ENCODE results near the gene TSSC4.
A peak's percentile ranks its signal among the peaks of the same experiment; 100 is the strongest.

TSSC4 gene

DNA sequence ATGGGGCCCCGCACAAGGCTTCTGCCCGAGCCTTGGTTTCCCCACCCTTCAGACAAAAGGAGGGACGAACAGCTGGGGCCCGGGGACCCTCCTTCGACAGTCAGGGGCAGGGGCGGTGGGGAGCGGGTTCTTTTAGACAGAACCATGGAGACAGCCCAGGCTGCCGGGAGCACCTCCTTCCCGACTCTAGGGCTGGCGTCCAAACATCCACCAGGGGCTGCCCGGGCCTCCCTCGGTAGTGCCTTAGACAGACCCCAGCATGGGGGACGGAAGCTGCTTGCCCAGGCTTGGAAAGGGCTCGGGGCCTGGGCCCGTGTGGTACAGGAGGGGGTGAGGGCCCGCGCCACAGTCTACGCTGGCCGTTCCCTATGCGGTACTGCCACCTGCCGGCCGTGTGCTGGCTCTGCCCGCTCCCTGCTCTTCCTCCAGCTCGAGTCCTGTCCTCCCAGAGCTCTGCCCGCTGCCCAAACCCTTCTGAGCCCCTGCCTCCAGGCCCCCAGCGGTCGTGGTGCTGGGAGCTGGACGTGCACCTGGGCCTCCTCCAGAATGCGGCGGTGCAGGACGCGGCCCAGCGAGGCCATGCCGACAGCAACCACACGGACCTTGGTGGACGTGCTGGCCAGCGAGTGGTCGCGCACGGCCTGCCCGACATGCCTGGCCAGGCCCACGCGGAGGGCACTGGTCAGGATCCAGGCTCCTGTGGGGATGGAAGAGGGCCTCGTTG, 20.1 kb downstream of the TSSC4 start:
- peak; percentile 60 for DNase-seq

DNA sequence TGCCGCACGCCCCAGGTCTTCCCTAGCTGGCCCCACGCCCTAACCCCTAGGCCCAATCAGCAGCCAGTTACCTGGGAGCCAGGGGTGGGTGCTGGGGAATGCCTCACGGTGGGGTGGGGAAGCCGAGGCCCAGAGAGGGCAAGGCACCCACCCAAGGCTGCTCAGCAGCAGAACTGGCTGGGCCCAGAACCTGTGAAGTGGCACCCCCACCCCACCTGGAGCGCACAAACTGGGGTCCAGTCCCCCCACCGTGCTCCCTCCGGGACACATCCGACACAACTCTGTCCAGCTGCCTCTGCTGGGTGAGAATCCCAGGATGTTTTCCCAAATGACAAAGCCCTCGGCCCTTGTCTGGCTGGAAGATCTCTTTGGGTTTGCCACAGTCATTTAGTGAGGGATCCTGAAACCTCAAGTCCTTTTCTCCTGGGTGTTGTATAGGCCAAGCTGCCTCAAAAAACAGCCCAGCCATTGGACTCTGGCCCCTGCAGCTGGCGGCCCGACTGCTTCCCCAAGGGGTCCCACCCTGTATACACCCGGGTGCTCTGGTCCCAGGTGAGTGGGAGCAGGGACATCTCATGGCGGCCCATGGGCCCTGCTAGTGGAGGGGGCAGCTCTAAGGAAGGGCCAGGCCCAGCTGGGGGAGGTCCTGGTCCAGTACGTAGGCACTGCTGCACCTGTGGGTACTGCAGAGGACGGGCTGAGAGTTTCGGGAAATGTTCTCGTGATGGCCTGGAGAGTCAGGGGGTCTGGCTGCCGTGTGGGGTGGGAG, 20.9 kb downstream of the TSSC4 start:
- DNase-seq: no peak

DNA sequence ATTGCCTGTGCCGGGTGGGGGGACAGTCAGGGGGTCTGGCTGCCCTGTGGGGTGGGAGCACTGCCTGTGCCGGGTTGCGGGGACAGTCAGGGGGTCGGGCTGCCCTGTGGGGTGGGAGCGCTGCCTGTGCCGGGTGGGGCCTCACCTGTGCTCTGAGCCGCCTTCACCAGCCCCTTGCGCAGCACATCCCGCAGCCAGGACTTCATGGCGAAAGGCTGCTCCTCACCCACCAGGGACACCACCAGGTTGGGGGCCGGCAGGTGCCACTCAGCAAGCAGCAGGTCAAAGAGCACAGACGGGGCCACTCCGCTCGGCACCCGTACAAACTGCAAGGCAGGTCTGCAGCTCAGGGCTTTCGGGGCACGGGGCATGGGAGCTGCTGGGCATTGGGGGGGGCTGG, 21.4 kb downstream of the TSSC4 start:
- DNase-seq: no peak

DNA sequence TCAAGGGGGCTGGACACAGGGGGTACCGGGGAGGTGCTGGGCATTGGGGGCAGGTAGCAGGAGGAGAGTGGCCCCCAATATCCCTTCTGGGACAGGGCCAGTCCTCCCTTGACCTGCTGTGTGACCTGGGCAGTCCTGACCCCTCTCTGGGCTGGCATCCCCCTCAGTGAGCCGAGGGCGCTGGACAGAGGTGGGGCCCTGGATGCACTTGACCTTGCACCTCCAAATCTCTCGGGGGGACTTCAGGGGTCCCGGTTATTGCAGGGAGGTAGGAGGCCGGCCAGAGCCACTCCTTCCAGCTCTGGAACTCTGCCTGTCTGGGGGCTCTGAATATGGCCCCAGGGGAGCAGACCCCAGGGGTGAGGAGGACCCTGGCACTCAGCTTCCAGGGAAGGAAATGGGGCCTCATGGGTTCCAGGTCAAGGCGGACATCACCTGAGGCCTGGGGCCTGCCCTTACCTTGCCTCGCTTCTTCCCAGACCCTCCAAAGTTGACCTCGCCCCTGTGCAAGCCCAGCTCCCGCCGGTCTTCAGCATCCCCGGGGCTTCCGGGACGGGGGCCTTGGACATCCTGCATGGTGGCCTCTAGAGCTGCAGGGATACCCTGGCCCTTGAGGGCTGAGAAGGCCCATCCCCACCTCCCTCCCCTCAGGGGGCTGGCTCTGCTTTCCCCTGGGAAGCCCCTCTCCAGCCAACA, 22.1 kb downstream of the TSSC4 start:
- DNase-seq: no peak

DNA sequence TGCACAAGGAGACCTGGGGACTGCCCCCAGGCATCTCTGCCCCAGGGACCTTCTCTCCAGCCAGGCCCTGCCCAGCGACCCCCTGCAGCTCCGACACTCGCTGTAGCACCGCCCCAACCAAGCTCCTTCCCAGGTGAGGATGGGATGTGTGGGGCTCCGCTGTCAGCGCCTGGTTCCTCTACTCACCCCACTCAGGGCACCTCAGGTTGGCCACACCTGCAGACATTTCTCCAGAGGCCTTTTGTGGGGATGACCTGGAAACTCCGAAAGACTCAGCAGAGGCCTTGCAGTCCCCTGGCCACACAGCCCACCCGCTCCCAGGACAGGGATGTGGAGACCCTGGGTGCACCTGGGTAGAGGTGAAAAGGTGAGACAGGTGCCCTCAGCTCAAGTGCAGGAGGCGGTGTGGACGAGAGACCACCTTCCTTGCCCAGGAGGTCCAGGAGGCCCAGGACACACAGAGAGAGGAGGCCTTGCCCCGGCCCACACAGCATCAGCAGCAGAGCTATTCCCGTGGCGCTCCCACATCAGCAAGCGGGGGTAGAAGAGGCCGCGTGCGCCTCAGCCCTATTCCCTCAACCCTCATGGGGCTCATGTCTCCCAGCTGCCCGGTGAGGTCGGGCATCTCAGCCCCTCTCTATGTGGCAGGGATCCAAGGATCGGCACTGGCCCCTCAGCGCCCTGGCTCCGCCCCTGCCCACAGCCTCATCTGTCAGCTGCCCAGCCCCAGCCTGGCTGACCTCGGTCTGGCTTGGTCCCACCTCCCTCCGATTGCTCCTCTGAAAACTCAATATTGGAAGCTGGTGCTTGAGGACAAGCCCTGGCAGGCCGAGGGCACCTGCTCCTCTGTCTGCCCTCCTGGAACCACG, 22.8 kb downstream of the TSSC4 start:
- no peak for DNase-seq

DNA sequence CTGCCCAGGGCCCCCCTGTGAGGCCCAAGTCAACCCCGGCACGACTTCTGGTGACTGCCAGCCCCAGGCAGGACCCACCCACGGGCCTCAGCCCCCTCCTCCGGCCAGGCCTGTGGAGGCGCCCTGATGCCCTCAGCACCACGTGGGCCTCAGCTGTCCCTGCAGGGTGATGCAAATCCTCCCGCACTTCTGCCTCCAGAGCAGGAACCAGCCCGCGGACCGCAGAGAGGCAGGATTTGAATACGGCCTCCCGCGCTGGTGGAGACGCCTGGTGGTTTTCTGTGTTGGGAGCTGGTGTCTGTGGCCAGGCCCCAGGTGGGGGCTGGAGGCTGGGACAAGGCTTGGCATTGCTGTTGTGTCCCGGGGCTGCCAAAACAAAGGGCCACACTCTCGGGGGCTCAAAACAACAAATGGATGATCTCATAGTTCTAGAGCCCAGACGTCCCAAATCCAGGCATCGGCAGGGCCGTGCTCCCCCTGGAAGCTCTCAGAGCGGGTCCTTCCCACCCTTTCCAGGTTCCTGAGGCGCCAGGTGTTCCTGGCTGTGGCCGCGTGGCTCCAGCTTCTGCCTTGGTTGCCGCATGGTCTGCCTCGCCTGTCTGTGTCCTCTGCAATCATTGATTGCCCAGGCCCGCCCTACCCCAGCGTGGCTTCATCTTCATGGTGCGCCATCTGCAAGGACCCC, 24.4 kb downstream of the TSSC4 start:
- no peak for DNase-seq

DNA sequence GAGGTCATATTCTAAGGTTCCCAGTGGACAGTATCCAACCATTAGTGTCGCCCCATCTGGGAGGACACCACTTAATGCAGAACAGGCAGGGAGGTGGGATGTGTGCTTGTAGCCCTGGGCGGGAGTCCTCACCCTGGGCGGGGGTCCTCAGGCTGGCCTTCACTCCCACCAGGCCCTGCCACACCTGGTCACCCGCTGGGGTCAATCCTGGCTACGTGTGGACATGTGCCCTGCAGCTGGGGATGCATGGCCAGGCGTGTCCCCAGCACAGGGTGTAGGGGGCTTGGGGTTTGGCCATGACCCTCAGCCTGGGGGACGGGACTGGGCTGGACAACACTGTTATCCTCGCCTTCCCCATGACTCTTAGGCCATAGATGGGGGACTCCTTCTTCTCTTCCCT, 25.0 kb downstream of the TSSC4 start:
- DNase-seq: no peak

DNA sequence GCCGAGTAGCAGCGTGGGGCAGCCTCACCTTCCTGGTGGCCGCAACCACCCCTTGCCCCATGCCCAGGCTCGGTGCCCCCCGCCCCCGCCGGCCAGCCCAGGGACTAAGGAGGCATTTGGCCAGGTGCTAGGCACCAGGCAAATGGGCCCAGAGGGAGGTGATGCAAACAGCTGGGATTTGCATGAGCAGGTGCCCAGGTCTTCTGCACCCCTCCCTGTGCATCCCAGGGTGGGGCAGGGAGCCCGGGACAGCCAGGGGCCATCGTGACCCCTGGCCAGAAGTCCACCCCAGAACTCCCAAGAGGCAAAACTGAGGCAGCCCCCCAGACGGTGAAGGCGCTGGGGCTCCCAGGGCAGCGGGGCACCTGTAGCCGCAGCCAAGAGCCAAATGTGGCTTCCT, 25.7 kb downstream of the TSSC4 start:
- DNase-seq: no peak

DNA sequence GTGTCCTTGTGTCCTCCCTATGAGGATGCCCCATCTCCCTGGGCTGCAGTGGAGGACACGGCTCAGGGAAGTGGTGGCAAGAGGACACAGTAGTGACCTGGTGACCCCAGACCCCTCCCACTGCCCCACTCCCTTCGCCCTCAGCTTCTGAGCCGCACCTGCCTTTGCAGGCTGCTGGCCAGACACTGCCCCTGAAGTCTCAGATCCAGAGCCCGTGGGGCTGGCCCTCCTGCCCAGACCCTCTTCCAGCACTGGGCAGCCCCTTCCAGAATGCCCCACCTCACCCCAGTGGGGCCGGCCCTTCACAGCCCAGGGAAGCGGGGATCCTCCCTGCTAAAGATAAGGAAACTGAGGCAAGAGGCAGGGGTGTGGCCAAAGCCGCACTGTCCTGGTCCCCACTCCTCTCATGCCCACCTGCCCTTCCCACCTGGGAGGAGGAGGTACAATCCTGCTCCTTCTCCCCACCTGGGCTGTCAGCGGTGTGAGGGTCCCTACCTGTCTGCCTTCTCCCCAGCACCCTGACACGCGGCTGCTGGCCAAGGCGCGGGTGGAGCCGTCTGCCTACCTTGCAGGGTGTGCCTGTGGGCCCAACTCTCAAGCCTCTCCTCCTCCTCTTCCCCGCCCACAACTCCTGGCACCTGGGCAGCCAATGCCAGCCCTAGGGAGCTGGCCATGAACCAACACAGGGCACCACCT, 26.4 kb downstream of the TSSC4 start:
- peak; percentile 35 for DNase-seq

DNA sequence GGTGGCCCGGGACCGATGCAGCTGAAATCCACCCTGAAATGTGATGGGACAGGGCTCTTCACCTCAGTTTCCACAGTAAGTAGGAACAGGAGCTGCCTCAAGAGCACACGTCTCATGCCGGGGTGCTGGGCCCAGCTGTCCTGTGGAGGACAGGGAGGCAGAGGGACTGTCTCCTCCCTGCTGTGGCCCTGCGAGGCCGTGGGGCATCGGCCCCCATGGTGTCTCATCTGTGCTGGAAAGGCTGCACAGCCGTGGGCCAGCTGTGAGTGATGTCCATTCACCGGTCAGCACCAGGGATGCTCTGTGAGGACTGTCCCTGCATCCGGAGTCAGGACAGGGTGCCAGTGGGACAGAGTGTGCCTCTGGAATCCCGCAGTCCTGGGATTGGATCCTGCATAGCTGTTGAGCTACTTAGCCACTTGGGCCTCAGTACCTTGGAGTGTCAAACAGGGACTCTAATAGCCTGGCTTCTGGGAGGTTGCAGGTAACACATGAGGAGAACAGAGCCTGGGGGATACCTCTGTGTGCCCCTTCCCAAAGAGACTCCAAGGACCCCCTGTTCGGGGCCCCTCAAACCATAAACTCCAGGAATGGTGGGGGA, 27.3 kb downstream of the TSSC4 start:
- DNase-seq: no peak

DNA sequence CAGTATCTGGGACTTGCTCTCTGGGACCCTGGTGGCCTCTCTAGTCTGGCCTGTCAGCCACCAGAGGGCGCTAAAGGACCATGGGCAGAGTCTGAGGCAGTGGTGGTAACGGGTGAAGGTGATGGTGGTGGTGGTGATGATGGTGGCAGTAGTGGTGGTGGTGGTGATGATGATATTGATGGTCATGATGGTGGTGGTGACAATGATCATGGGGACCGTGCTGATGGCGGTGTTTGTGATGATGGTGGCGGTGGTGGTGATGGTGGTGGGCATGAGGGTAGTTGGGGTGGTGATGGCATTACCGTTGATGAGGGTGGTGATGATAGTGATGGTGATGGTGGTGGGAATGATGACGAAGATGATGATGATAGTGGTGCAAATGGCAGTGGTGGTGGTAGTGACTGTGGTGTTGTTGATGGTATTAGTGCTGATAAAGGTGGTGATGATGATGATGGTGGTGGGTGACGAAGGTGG, 27.8 kb downstream of the TSSC4 start:
- peak; percentile 33 for DNase-seq

DNA sequence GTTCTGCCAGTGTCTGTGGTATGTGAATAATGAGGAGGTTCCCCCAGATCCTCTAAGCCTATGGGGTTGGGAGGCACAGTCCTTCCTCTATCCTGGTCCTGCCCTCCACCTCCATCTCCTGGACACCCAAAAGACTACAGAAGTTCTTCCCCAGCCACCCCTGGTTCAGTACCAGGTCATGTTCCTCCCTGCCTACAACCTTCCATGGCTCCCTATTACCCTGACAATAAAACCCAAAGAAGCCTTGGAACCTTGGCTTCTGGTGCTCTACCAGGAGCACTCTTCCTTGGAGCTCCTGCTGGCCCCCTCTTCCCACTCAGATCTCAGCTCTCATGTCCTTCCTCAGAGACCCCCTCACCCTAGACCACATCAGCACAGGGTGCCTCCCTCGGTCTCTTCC, 30.8 kb downstream of the TSSC4 start:
- no peak for DNase-seq

DNA sequence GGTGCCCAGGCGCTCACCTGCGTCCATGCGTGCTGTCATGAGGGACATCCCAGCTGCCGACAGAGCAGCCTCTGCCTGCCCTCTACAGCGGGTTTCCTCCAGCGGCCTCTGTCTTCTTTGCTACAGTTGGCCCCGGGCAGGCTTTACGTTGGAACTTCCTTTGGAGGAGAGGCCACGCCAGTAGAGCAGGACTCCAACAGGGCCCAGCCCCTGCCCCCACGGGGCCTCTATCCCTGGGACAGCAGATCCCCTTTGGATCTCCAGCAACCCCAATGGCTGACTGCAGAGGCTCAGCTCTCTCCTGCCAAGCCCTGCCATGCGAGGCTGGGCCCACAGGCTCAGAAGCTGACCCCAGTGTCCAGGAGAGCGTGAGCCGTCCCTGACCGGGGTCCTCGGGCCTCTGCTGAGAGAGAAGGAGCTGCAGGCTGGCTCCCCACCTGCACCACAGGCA, 31.6 kb downstream of the TSSC4 start:
- no peak for DNase-seq

DNA sequence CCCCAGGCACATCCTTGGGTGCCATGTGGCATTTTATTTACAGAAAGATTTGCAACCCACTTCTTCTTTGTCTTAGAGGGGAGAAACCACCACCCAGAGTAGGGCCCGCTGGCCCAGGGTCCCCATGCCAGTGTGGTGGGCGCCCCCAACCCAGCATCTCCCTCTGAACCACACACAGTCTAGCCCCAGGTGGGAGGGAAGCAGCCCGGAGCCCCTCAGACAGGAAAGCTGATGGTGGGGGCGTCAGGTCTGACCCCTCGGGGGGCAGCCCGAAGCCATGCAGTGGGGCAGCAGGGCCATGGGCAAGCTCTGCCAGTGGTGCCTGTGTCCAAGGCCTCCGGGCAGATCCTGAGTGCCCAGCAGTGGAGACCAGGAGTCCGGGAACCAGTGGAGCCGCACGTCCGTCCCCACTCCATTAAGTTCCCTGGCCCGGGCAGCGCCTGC, 32.1 kb downstream of the TSSC4 start:
- no peak for DNase-seq

DNA sequence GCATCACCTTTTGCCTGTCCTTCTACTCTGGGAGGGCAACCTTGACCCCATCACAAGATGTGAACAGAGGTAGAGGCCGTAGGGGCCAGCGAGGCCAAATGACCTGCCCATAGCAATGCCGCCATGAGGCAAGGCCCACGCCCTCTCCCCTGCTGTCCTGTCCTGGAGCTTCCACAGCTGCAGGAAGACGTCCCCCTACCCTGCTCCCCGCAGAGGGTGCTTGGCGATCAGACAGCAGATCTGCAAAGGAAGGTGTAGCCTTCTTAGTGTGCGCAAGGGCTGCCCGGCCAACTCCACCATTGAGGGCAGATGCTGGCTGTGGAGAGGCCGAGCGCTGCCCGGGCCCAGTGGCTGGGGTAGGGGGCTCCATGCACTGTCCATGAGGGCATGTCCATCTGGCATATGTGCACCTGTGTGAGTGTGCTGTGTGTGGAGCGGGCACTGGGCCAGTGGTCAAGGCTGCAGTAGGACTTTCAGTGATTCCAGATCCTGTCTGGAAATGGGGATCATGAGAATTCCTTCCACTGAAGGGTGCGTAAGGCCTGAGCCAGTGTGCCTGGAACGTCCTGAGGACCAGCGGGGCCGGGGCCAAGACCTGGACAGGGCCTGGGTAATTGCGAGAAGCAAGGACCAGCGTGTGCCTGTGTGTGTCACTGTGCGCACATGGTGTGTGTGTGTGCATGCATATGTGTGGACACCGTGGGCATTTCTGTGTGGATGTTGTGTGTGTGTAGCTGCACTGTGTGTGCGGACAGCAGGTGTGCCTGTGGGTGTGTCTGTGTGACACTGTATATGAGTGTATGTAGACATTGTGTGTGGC, 32.8 kb downstream of the TSSC4 start:
- no peak for DNase-seq

DNA sequence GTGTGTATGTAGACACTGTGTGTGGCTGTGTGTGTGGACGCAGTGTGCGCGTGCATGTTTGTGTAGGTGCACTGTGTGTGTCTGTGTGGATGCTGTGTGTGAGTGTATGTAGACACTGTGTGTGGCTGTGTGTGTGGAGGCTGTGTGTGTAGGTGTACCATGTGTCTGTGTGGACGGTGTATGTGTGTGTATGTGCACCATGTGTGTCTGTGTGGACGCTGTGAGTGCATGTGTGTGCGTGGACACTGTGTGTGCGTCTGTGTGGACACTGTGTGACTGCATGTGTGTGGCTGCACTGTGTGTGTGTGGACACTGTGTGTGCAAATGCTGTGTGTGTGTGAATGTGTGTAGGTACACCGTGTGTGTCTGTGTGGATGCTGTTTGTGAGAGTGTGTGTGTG, 33.5 kb downstream of the TSSC4 start:
- DNase-seq: no peak

DNA sequence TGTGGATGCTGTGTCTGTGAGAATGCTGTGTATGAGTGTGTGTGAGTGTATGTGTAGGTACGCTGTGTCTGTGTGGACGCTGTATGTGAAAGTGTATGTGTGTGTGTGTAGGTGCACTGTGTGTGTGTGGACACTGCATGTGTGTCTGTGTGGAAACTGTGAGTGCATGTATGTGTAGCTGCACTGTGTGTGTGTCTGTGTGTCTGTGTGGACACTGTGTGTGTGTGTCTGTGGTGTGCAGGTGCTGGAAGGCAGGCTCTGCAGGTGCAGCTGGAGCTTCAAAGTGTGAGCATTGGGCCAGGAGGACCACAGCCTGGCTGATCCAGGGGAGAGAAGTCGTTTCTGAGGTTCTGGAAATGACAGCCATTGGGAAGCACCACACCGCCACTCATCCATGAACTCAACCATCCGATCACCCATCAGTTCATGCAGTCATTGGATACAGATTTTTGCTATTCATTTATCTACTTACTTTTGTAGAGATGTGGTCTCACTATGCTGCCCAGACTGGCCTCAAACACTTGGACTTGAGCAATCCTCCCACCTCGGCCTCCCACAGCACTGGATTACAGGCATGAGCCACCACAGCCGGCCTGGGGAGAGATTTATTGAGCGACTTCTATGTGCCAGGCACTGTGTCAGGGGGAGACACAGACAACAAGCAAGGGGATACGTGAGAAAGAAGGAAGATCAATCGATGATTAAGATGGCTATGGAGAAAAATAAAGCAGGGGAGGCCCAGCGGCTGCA, 34.1 kb downstream of the TSSC4 start:
- DNase-seq: no peak

DNA sequence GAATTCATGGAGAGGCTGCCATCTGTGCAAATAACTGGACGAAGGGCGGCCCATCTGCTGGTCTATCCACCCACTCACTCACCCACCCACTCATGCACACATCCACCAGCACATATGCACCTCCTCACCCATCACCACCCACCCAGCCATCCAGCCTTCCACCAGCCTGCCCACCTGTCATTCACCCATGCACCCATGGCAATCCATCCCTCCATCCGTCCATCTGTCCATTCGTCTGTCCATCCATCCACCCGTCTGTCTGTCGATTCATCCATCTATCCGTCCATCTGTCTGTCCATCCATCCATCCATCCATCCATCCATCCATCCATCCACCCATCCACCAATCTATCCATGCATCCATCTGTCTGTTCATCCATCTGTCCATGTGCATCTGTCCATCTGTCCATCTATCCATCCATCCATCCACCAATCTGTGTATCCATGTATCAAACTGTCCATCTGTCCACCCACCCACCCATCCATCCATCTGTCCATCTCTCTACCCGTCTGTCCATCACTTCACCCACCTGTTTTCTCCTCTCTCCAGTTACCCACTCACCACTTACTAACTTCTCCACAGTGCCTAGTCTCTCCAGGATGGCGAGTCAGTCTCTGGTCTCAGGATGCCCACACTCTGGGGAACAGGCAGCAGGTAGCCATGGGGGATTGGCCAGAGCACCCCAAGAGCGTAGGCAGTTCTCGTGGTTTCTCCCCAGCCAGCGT, 34.9 kb downstream of the TSSC4 start:
- DNase-seq: no peak

Measured in NCI-H2029 (cell line).